Activated CD8-positive, alpha-beta T cell treated with anti-CD3 and anti-CD28 coated beads for 36 hours (primary cell): ENCODE results near the gene LTF. TPM values are rescaled to one million over a fixed set of nuclear protein-coding genes. Genes with fewer than 3 reads are reported as not detected.
"Not testable (repeated sequence)": the region's sequence is repeated elsewhere in the genome, so short reads cannot be mapped to it uniquely, and the experiment has no call there.

Experiments used
- ATAC-seq: fragments of 200-7000 bp; cut with Tn5 transposase; one replicate; pipeline ENCODE4 v1.10.0; 2021; ENCODE audit warnings: mild to moderate bottlenecking, moderate library complexity
- CTCF ChIA-PET: fragments of 350-600 bp; sonication (Branson Sonifier 250); formaldehyde crosslinking; loops from one replicate; lab custom pipeline; 2021; ENCODE audit warnings: antibody characterized with exemption; lab: Charles Lee
- POLR2A ChIA-PET: fragments of 350-600 bp; sonication (Branson Sonifier 250); formaldehyde crosslinking; loops from one replicate; lab custom pipeline; 2021; ENCODE audit warnings: antibody characterized with exemption; lab: Charles Lee
- DNase-seq: peaks from one replicate; pipeline ENCODE4 v3.0.0-alpha.2; 2020
- H3K27ac Mint-ChIP-seq: one replicate; pipeline ENCODE4 v1.8.0; 2021; ENCODE audit warnings: mild to moderate bottlenecking, mixed read lengths
- H3K27me3 Mint-ChIP-seq: one replicate; pipeline ENCODE4 v1.8.0; 2021; ENCODE audit warnings: mixed read lengths
- H3K36me3 Mint-ChIP-seq: one replicate; pipeline ENCODE4 v1.8.0; 2021; ENCODE audit warnings: low read depth, mixed read lengths
- H3K4me1 Mint-ChIP-seq: one replicate; pipeline ENCODE4 v1.8.0; 2021; ENCODE audit warnings: low read depth, mixed read lengths
- H3K4me3 Mint-ChIP-seq: one replicate; pipeline ENCODE4 v1.8.0; 2021; ENCODE audit warnings: mild to moderate bottlenecking, moderate library complexity, mixed read lengths
- H3K9me3 Mint-ChIP-seq: one replicate; pipeline ENCODE4 v1.8.0; 2021; ENCODE audit warnings: mixed read lengths
- intact Hi-C: fragments of 100-400 bp; cut with micrococcal nuclease; formaldehyde crosslinking; loops from one replicate; pipeline ENCODE4 v1.10.0; 2022
- total RNA-seq, 2 experiments: library from RNA; stranded (reverse); gene quantifications; one replicate each; pipeline ENCODE4 v1.2.3, GENCODE V29; 2021
- TF ChIP-seq, protein P1 (sequence below): fragments of 200-600 bp; IDR thresholded peaks from one replicate; pipeline ENCODE4 v1.8.0; 2022; ENCODE audit warnings: antibody characterized with exemption, mild to moderate bottlenecking

LTF gene
- total RNA-seq, 2 experiments from 2014 or later: not detected

GRCh38 chr3:46440531-46441294 is 24.0 kb downstream of the LTF start:
- ATAC-seq: peak; percentile 98
- H3K27ac Mint-ChIP-seq: no peak overlapping the region
- no peaks in the 10 kb centered on the region for H3K36me3 Mint-ChIP-seq
- POLR2A ChIA-PET: no interaction called here
- CTCF ChIA-PET: interaction anchor here (1.1 kb wide), 1 partner anchor 8 kb away, joined by 3 read pairs; no protein-coding TSS in a partner anchor
- H3K9me3 Mint-ChIP-seq: no peaks in the 10 kb centered on the region
- TF ChIP-seq, protein P1, sequence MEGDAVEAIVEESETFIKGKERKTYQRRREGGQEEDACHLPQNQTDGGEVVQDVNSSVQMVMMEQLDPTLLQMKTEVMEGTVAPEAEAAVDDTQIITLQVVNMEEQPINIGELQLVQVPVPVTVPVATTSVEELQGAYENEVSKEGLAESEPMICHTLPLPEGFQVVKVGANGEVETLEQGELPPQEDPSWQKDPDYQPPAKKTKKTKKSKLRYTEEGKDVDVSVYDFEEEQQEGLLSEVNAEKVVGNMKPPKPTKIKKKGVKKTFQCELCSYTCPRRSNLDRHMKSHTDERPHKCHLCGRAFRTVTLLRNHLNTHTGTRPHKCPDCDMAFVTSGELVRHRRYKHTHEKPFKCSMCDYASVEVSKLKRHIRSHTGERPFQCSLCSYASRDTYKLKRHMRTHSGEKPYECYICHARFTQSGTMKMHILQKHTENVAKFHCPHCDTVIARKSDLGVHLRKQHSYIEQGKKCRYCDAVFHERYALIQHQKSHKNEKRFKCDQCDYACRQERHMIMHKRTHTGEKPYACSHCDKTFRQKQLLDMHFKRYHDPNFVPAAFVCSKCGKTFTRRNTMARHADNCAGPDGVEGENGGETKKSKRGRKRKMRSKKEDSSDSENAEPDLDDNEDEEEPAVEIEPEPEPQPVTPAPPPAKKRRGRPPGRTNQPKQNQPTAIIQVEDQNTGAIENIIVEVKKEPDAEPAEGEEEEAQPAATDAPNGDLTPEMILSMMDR: no peak
- peaks cover 19% of the 10 kb centered on the region for H3K4me1 Mint-ChIP-seq
- no peaks in the 10 kb centered on the region for H3K27me3 Mint-ChIP-seq
- H3K4me3 Mint-ChIP-seq: no peak overlapping the region
- peak; percentile 66 for DNase-seq
- intact Hi-C loops: no loop called here

- ATAC-seq (no peak), DNase-seq (no peak)
- Mint-ChIP-seq H3K36me3 (no peaks in the 10 kb centered on the region), H3K4me3 (no peak overlapping the region), H3K27ac (no peak overlapping the region), H3K9me3 (no peaks in the 10 kb centered on the region), H3K4me1 (peaks cover 19% of the 10 kb centered on the region), H3K27me3 (no peaks in the 10 kb centered on the region)
- ChIA-PET POLR2A (interaction anchor here (0.6 kb wide), 1 partner anchor 48 kb away, joined by 3 read pairs; no protein-coding TSS in a partner anchor), CTCF (interaction anchor here (1.3 kb wide), 1 partner anchor 11 kb away, joined by 5 read pairs; no protein-coding TSS in a partner anchor)
- TF ChIP-seq, protein P1: no peak
- intact Hi-C loops: no loop called here
Observed at GRCh38 chr3:46438831-46439230, 25.9 kb downstream of the LTF start.

GRCh38 chr3:46435081-46435726 is 29.5 kb downstream of the LTF start:
- CTCF ChIA-PET: interaction anchor here (1.2 to 1.5 kb wide), 2 partner anchors 58 to 227 kb away, joined by 3 read pairs; partner anchors contain the start of gene CCR1
- TF ChIP-seq, protein P1: no peak

GRCh38 chr3:46433841-46434240 is 30.9 kb downstream of the LTF start:
- Mint-ChIP-seq H3K4me3 (no peak overlapping the region), H3K9me3 (peaks cover 7% of the 10 kb centered on the region), H3K36me3 (no peaks in the 10 kb centered on the region)

More at GRCh38 chr3:46435081-46435726, 29.5 kb downstream of the LTF start:
- ATAC-seq: no peak
- Mint-ChIP-seq H3K27me3 (no peaks in the 10 kb centered on the region), H3K27ac (no peak overlapping the region), H3K4me3 (no peak overlapping the region), H3K4me1 (no peaks in the 10 kb centered on the region), H3K9me3 (peaks cover 7% of the 10 kb centered on the region), H3K36me3 (no peaks in the 10 kb centered on the region)
- POLR2A ChIA-PET: no interaction called here
- no peak for DNase-seq
- intact Hi-C loops: no loop called here

GRCh38 chr3:46433118-46433517 is 31.6 kb downstream of the LTF start:
- POLR2A ChIA-PET, H3K9me3 Mint-ChIP-seq, H3K27me3 Mint-ChIP-seq, H3K4me1 Mint-ChIP-seq, intact Hi-C loops, H3K27ac Mint-ChIP-seq, H3K4me3 Mint-ChIP-seq, ATAC-seq, DNase-seq, H3K36me3 Mint-ChIP-seq: not testable (repeated sequence)
- CTCF ChIA-PET: interaction anchor here (1.5 kb wide), 1 partner anchor 17 kb away, joined by 4 read pairs; no protein-coding TSS in a partner anchor

More at GRCh38 chr3:46433841-46434240, 30.9 kb downstream of the LTF start:
- CTCF ChIA-PET: interaction anchor here (1.5 kb wide), 1 partner anchor 17 kb away, joined by 4 read pairs; no protein-coding TSS in a partner anchor
- ATAC-seq: no peak
- TF ChIP-seq, protein P1: no peak
- POLR2A ChIA-PET: no interaction called here
- no peak for DNase-seq
- intact Hi-C loops: no loop called here
- Mint-ChIP-seq H3K27ac (no peak overlapping the region), H3K4me1 (no peaks in the 10 kb centered on the region), H3K27me3 (no peaks in the 10 kb centered on the region)

GRCh38 chr3:46431905-46432304 is 32.8 kb downstream of the LTF start:
- H3K9me3 Mint-ChIP-seq, H3K36me3 Mint-ChIP-seq, ATAC-seq, DNase-seq, intact Hi-C loops, H3K4me3 Mint-ChIP-seq, H3K27ac Mint-ChIP-seq, H3K27me3 Mint-ChIP-seq, POLR2A ChIA-PET, H3K4me1 Mint-ChIP-seq: not testable (repeated sequence)
- CTCF ChIA-PET: interaction anchor here (2.0 kb wide), 1 partner anchor 57 kb away, joined by 6 read pairs; no protein-coding TSS in a partner anchor

- H3K27me3 Mint-ChIP-seq, intact Hi-C loops, H3K36me3 Mint-ChIP-seq, POLR2A ChIA-PET, H3K27ac Mint-ChIP-seq, ATAC-seq, H3K4me1 Mint-ChIP-seq, H3K4me3 Mint-ChIP-seq, DNase-seq, H3K9me3 Mint-ChIP-seq: not testable (repeated sequence)
- CTCF ChIA-PET: interaction anchor here (2.0 kb wide), 1 partner anchor 58 kb away, joined by 6 read pairs; no protein-coding TSS in a partner anchor
Observed at GRCh38 chr3:46430879-46431278, 33.8 kb downstream of the LTF start.
